GM21447 (cell line): ENCODE data around the gene GNAO1.

ENCODE experiments used
- ATAC-seq: cut with Tn5 transposase; IDR thresholded peaks from one replicate; pipeline ENCODE4 v1.9.1; 2021; ENCODE audit not compliant: unreplicated experiment

The GNAO1 gene

DNA sequence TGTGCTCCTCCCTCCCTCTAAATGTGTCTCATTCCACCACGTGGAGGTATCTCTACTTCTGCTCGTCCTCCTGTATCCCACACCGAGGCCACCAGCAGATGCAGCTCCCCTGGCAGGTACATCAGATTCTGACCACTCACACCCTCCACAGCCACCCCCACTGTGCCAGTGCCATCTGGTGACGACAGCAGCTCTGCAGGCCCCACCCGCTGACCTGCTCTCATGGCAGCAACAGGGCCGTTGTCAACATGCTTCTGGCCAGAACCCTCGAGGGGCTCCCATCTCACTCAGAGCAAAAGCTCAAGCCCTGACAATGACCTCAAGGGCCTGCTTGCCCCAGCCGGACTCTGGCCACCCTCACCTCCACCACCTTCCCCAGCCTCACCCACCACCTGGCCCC lies 140.6 kb downstream of the GNAO1 start:
- ATAC-seq, result no peak

DNA sequence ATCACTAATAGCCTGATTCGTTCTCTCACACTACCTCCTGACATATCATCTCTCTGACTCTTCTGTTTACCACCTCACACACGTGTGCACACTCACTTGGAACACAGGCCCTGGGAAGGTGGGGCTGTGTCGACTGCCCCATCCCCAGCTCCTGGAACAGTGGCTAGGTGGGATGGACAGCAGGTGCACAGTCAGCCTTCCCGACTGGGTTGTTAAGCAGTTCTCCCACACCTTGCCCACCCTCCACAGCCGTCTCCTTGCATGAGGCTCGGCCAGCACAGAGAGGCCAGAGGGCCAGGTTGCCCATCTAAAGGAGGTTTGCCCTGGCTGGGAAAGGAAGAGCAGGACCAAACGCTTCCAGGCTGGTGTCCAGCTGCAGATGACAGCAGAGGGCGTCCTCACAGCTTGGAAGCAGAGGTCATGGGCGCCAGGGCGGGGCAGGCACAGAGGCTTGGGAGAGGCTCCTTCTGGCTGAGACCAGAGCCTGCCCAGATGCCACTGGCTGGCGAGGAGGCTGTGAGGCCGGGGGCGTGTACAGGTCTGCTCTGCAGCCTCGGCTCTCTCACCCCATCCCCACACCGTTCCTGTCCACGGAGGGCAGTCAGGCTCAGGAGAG lies 141.3 kb downstream of the GNAO1 start:
- ATAC-seq, result no peak

- no peak for ATAC-seq
These were observed 143.5 kb downstream of the GNAO1 start for GRCh38 chr16:56334761-56335160.

- no peak for ATAC-seq
These were observed 144.9 kb downstream of the GNAO1 start for GRCh38 chr16:56336071-56336688.

- ATAC-seq, result no peak
These were observed 145.4 kb downstream of the GNAO1 start for GRCh38 chr16:56336711-56337110.

DNA sequence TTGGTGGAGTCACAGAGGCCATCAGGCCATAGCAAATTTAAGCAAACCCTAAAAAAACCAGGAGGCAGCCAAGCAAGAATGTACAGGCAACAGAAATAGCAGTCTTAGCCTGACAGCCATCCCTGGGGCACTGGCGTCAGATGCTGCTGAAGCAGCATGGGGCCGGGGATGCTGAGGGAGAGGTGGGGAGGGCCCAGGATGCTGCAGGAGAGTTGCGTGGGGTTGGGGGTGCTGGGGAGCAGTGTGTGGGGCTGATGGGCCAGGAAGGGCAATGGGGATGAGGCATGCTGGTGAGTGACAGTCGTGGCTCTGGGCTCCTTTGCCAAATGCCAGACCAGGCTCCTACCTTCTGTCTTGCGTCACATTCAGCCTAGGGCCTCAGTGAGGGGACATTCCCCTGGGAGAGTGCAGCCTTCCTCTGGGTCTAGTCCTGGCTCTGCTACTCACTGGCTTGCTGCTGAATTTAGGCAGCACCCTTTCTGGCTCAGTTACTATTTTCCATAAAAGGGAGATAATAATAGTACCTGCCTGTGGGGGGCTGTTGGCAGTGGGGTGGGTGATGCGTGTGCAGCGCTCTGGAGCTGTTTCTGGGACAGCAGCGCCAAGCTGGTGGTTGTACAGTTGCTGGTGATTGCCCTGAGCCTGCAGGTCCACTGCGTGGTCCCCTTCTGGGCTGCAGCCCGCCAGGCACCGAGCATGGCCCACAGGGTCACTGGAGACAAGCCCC lies 146.0 kb downstream of the GNAO1 start:
- no peak for ATAC-seq

- no peak for ATAC-seq
These were observed 146.6 kb downstream of the GNAO1 start for GRCh38 chr16:56337858-56338325.

GRCh38 chr16:56338566-56339318 lies 147.5 kb downstream of the GNAO1 start:
- ATAC-seq, result no peak

GRCh38 chr16:56339431-56340195 lies 148.3 kb downstream of the GNAO1 start:
- no peak for ATAC-seq

DNA sequence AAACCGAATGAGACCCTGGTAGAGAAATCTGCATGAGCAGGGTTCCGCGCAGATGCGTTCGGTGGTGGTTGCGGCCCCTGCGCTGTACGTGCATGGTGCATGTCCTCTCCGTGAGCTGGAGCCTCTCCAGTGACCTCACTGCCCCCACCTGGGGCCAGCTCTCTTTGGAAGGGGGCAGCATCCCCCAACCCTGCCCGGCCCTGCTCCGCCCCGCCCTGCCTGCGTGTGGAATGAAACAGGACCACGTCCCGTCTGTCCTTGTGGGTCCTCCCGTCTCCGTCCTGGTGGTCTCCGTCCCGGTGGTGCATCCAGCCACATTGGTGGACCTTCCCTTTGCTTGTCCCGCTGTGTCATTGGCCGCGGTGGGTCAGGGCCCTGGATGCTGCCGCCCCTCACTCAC lies 149.1 kb downstream of the GNAO1 start:
- ATAC-seq, result no peak

GRCh38 chr16:56340864-56341365 lies 149.6 kb downstream of the GNAO1 start:
- ATAC-seq, result no peak

DNA sequence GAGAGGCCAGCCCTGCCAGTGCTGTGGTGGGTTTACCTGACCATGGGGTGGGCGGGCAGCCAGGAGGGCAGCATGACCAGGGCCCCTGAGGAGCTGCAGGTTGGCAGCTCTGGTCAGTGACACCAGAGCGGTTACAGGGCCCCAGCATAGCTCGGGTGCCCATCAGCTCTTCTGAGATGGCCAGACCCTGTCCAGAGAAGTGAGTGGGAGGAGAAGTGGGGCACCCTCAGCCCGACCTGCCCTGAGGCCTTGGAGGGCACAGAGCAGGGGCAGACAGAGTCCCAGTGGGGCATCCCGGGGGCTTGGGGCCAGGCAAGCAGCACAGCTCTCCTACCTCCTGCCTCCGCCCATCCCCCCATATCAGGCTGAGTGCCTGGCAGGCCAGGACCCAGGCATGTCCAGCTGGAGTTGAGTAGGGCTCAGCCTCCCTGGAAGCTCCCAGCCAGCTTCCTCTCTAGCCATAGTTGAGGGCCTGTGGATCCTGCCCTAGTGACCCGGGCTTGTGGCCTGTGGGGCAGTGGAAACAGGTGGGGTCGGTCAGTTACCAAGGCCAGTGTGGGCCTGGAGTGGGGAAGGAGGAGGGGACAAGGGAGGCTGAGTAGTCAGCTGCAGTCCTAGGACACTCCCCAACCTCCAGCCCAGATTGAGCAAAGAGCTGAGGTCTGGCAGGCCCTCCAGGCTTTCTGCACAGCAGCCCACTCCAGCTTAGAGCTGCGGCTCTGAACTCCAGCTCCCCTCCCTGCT lies 150.5 kb downstream of the GNAO1 start:
- no peak for ATAC-seq

DNA sequence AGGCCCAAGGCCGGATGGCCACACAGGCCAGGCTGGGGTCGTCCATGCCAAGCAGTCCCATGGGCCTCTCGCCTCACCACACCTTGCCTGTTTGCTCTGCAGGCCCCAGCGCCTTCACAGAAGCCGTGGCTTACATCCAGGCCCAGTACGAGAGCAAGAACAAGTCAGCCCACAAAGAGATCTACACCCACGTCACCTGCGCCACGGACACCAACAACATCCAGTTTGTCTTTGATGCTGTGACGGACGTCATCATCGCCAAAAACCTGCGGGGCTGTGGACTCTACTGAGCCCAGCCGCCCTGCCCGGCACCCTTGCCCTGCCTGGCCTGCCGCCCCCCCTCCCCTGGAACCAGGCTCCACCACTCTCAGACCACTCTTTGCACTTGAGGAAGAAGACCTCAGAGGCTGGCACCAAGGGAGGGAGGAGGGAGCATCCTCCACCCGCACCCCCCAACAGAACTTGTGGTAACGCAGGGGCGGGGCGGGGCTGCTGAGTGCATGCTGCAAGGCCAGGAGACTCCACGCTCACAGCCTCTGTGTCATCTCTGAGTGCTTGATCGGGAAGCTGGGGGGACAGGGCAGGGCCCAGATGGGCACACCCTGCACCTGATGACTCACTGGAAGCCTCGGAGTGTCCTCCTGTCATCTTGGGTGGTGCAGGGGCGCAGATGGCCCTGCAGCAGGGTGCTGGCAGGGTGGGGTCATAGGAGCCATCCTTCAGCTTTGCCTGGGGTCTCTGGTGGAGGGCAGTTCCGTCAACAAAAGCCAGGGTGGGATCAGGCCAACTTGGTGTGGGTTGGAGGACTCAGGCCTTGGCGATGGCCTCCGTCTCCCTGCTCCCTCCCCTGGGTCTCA lies 152.6 kb downstream of the GNAO1 start:
- no peak for ATAC-seq

DNA sequence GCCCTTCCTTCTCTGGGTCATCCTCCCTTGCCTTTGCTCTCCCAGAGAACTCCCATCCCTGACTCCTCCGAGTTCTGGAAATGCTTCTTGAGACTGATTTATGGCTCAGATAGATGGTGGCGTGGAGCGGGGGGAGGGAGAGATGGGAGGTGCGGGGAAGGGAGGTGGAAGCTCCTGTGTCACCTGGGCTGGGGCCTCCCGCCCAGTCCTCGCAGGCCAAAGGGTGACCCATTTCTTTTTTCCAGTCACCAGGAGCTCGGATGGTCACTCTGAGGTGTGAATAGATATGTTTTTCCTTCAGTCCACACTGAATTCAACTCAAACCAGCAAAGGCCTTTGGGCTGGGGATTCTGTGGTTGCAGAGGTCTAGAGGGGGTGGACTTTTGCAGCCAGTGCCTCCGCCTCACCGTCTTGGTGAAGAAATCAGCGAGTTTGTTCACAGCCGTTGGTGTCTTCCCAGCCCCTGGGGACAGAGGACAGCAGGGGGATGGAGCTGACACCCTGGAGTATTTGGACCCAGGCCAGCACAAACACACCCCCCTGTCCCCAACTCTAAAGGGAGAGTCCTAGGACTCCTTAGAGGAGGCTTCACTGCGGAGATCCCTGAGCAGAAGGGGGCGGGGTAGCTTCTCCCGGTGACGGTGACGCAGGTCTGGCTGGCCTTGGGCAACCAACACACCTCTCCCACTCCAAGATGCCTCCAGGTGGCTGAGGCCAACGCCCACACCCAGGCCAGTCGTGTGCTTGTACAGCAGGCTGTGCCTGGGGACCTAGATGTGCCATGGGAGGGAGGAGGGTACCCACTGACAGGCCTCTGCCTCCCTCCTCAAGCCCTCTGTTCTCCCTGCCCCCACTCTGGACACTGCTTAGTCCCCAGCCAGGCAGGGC lies 153.5 kb downstream of the GNAO1 start:
- no peak for ATAC-seq

GRCh38 chr16:56345406-56346050 lies 154.2 kb downstream of the GNAO1 start:
- no peak for ATAC-seq

- no peak for ATAC-seq
These were observed 155.0 kb downstream of the GNAO1 start for GRCh38 chr16:56346131-56346890.

DNA sequence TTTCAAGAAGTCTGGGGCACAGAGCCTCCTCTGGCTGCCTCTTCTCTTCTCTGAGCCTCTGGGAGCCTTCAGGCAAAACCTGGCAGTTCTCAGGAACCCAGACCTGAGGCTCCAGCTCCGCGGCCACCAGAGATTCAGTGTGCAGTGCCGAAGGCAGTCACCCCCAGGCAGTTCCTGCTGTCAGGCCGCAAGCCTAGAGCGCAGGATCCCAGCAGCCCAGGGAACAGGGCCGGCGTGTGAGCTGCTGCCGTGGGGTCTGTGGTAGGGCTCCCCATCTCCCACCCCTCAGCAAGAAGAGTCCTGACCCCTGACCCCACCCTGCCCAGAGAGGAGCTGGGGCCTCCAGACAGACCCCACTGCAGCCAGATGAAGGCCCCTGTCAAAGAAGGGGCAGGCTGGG lies 155.9 kb downstream of the GNAO1 start:
- no peak for ATAC-seq
